DND-41 (cell line): Measurements from ENCODE around the gene WDR12.

Experiments
- CTCF ChIP-seq: IDR thresholded peaks from 2 replicates; pipeline ENCODE4 v1.5.1; 2012; ENCODE audit warnings: borderline replicate concordance, low read length, moderate library complexity, mild to moderate bottlenecking; ENCODE audit not compliant: poor library complexity, severe bottlenecking; ENCODE audit errors: extremely low read depth
- EZH2 ChIP-seq: IDR thresholded peaks from 3 replicates; pipeline ENCODE4 v1.6.1; 2012; ENCODE audit warnings: borderline replicate concordance, low read depth, mild to moderate bottlenecking, moderate library complexity, low read length, inconsistent platforms; ENCODE audit not compliant: severe bottlenecking

GRCh38 chr2:202933139-202933510 lies 21.7 kb upstream of the WDR12 start:
- TF ChIP-seq CTCF (no peak), EZH2 (no peak)
